GM21723 (cell line): ENCODE data around the gene RYR2.
"Not testable (repeated sequence)": the region's sequence is repeated elsewhere in the genome, so short reads cannot be mapped to it uniquely, and the experiment has no call there.

Source experiments
- ATAC-seq: cut with Tn5 transposase; IDR thresholded peaks from one replicate; pipeline ENCODE4 v1.9.1; 2021; ENCODE audit warnings: mild to moderate bottlenecking, moderate library complexity; ENCODE audit not compliant: unreplicated experiment

RYR2 gene

DNA sequence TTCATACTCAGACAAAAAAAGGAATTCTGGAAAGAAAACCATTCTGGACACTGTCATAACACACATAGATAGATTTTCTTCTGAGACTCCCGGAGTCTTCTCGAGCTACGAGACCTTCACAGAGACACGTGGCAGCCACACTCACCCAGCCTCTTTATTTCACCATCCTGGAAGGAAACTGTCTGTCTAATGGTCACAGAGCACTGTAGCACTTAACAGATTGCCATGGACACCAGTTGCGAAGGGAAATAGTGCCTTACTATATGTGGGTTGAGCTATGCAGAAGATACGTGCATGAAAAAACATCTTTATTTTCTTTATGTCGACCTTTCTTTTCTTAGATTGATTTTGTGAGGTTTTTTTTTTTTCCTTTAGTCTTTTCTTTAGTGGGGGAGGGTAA lies 790.9 kb downstream of the RYR2 start:
- no peak for ATAC-seq

DNA sequence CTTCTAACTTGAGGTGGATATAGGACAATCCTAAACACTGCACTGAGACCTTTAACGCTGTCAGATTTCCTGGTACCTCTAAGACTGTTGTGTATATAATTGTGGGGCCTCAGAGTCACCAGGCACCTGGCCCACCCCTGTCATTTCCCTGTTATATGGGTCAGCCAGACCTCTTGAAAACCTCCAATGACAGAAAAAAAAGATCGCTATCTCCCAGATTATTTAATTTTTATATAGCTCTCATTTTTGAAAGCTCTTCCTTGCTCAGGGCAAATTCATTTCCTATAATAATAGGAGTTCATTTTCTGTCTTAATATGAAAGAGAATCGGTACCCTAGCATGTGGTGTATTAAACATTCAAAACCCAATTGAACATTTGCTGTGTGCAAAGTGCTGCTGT lies 792.1 kb downstream of the RYR2 start:
- no peak for ATAC-seq

GRCh38 chr1:237834461-237834860 lies 792.5 kb downstream of the RYR2 start:
- no peak for ATAC-seq

GRCh38 chr1:237838320-237838719 lies 796.3 kb downstream of the RYR2 start:
- ATAC-seq = no peak

DNA sequence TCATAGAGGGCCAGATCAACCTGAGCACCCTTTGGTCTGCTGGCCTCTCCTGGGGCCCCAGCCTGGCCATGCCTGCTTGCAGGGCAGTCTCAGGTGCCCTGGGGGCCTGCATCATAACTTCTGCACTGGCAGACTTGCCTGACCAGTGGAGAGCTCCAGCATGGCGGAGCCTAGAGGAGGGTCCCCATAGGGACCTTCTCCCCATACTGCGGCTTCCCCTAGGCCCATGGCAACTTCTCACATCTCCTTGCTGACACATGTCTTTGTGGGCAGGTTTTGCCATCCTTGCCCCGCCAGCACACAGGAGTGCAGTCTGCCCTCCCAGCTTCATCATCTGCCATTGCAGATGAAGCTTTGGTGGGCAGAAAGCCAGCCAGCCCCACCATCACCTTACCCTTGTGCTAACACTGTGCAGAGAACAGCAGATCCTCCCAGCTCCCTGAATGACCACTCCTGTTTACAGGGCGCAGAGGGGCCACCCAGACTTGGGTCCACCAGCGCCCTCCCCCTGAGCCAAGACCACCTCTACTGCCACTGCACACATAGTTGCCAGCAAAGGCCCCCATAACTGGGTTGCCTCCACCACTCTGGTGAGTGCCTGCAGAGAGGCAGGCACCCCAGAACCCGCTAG lies 797.0 kb downstream of the RYR2 start:
- ATAC-seq = no peak

- no peak for ATAC-seq
Observed at GRCh38 chr1:237841485-237841884, 799.5 kb downstream of the RYR2 start.

DNA sequence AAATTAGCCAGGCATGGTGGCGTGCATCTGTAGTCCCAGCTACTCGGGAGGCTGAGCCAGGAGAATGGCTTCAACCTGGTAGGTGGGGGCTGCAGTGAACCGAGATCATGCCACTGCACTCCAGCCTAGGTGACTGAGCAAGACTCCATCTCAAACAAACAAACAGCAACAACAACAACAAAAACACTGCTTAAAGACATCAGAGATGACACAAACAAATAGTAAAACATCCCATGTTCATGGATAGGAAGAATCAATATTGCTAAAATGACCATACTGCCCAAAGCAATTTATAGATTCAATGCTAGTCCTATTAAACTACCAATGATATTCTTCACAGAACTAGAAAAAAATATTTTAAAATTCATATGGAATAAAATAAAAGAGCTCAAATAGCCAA lies 801.5 kb downstream of the RYR2 start:
- ATAC-seq = not testable (repeated sequence)

GRCh38 chr1:237851210-237851845 lies 809.3 kb downstream of the RYR2 start:
- no peak for ATAC-seq

- no peak for ATAC-seq
Observed at GRCh38 chr1:237852342-237852741, 810.4 kb downstream of the RYR2 start.

DNA sequence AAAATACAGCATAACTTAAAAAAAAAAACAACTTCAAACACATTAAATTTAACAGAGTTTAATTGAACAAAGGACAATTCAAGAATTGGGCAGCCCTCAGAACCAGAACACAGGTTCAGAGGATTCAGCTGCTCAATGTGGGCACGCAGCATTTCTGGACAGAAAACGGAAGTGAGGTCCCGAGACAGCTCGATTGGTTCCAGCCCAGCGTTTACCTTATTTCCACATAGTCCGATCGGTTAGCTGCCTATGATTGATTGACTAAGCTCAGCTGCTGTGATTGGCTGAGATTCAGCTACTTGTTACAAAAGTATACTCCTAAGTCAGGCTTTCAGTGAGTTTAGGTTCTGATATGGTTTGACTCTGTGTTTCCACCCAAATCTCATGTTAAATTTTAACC lies 815.5 kb downstream of the RYR2 start:
- ATAC-seq = no peak

GRCh38 chr1:237858992-237859391 lies 817.0 kb downstream of the RYR2 start:
- ATAC-seq = no peak

GRCh38 chr1:237861944-237862343 lies 820.0 kb downstream of the RYR2 start:
- ATAC-seq = no peak

- no peak for ATAC-seq
Observed at GRCh38 chr1:237863234-237863633, 821.2 kb downstream of the RYR2 start.

DNA sequence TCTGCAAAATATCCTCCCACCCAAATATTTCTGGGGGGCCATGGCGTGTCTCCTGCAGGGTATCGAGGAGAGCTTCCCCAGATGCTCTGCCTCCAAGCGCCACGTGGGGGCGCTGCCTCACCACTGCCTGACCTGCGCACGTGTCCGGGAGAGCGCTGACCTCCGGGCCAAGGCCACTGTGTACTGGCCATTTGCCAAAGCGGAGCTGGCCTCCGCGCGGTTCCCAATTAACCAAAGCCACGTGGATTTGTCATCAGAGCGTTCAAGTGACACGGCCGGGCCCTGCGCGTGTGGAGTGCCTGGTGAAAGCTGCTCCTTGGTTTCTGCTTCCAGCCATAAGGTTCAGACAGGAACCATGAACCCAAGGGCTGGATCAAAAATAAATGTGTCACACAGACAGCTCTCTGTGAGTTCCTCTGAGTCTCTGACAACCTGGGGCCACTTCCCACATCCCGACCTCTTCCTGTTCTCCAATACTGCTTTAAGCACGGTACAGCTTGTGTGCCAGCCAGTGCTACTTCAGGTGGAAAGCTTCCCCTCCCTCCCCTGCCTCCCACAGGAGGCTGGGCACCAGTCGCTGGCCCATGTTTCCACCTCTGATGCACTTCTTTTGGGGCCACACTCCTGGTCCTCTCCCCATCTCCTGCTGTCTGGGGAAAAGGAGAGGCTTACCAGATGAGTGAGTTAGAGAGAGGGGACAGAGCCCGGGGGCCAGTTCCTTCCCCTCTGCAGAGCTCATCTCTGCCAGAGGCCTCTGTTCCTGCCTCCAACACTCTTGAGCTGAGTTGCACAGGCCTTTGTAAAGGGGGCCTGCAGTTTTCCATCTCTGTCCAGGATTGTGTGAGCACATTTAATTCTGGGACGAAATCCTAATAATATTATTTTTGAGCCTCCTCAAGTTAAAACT lies 822.6 kb downstream of the RYR2 start:
- ATAC-seq = peak; percentile 78

- no peak for ATAC-seq
Observed at GRCh38 chr1:237867380-237867888, 825.5 kb downstream of the RYR2 start.

GRCh38 chr1:237868817-237869600 lies 827.0 kb downstream of the RYR2 start:
- no peak for ATAC-seq

DNA sequence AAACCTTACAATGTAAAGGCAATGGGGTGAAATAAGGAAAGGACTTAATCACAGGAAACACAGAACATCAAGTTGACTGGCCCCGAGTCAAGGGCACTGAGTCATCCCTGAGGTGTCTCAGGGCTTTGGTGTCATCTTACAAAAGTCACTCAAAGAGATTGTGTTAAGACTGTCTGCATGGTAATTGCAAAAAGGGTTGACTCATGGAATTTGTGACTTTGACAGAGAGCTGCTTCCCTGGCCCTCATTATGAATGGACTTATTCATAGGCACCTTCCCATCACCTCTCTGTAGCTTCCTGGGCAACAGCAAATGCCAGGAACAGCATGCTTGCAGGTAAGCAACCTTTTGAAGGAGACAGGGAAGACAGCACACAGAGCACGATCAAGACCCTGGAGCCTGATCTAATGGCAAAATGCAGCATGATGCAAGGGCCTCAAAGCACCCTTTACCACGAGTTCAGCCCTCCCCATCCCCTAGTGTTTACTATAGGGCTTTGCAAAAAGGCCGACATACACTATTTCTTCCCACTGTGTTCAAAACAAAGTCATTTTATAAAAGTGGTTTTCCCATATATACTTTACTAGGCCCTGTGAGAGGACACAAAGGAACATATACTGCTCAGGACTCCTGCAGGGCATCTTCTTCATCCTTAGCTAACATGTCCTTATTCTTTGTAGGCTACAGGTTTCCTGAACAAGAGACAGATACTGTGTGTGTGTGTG lies 831.7 kb downstream of the RYR2 start:
- ATAC-seq = no peak

DNA sequence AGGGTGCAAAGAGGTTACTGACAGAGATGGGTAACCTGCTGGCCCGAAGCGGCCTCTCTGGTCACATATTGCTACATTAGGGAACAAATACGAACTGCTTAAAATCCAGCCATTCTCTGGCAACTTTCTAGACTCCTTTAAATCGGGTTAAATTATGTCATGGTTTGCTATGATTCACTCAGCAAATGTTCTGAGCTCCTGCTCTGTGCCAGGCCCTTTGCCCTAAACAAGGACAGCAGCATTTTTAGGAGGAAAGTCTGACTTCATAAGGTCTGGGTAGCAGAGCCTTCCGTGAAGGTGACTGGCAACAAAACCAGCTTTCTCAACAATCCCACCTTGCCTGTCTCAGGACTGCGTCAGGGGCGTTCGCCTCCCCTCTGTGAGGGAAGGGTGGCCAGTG lies 833.3 kb downstream of the RYR2 start:
- ATAC-seq = no peak

DNA sequence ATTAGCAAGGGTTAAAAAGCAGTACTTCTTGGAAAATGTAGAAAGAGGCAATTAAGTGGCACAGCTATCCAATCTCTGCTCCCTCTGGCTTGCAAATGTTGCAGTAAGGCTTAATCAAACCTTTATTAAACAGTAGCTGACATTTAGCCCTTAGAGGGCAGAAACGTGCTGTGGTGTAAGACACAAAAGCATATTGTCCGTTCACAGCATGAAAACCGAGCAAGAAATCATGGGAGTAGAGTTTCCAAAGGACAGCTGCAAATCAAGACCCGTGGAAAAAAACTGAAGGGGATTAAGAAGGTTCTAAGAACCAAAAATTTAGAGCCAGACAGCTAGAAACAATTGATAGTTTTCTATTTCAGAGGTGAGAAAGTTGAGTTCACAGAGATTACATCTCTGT lies 835.6 kb downstream of the RYR2 start:
- ATAC-seq = no peak

GRCh38 chr1:237878406-237878805 lies 836.4 kb downstream of the RYR2 start:
- no peak for ATAC-seq
